SIG-M5 treated with dmso at 0.1 percent for 504 hours (cell line): Measurements from ENCODE around the gene PLEKHG4.
A peak's percentile ranks its signal among the peaks of the same experiment; 100 is the strongest.

Experiments
- DNase-seq: peaks from one replicate; lab custom pipeline; 2025; ENCODE audit not compliant: unreplicated experiment; lab: John Stamatoyannopoulos, UW

The PLEKHG4 gene, protein sequence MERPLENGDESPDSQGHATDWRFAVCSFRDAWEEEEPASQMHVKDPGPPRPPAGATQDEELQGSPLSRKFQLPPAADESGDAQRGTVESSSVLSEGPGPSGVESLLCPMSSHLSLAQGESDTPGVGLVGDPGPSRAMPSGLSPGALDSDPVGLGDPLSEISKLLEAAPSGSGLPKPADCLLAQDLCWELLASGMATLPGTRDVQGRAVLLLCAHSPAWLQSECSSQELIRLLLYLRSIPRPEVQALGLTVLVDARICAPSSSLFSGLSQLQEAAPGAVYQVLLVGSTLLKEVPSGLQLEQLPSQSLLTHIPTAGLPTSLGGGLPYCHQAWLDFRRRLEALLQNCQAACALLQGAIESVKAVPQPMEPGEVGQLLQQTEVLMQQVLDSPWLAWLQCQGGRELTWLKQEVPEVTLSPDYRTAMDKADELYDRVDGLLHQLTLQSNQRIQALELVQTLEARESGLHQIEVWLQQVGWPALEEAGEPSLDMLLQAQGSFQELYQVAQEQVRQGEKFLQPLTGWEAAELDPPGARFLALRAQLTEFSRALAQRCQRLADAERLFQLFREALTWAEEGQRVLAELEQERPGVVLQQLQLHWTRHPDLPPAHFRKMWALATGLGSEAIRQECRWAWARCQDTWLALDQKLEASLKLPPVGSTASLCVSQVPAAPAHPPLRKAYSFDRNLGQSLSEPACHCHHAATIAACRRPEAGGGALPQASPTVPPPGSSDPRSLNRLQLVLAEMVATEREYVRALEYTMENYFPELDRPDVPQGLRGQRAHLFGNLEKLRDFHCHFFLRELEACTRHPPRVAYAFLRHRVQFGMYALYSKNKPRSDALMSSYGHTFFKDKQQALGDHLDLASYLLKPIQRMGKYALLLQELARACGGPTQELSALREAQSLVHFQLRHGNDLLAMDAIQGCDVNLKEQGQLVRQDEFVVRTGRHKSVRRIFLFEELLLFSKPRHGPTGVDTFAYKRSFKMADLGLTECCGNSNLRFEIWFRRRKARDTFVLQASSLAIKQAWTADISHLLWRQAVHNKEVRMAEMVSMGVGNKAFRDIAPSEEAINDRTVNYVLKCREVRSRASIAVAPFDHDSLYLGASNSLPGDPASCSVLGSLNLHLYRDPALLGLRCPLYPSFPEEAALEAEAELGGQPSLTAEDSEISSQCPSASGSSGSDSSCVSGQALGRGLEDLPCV

GRCh38 chr16:67279296-67280089 is at the start of gene PLEKHG4:
Gene PLEKHG4, plus strand, starts transcription at chr16:67279532. Its CDS starts 513 bp downstream, at chr16:67280045.
- DNase-seq, result peak; percentile 61

DNA sequence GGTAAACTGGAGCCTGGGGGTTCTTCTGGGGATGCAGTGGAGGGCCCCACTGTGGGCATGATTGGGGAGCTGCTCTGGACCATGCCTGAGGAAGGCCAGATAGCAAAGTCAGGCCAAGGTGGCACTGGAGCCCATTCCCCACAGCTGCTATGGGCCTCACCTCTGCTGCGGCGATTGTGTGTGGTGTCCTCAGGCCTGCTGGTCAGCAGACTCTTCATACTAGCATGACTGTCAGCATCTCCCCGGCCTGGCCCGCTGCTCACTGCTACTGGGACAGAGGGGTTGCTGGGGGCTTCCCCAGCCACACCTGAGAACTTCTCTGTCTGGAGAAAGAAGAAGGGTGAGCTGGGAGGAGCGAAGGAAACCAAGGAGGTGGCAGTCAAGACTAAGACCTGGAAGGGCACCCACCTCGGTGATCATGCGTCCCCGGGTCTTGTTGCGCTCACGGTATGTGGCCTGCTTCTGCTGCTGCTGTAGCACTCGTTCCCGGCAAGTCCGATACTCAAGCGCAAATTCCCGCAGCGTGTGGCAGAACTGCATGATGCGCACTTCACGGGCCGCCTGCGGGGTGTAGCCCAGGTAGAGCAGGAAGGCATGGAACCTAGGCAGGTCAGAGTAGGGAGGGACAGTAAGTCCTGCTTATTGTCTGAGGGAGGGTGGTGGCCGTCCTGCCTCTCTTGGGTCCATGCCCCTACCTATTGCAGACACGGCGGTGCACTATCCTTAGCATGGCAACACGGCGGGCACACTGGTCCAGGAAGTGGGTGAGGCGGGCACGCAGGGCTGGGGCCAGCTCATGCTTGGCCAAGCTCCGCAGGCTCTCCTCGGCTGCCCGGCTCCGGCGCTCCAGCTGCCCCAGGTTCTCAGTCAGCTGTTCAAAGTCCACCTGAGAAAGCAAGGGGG is 49.2 kb upstream of the PLEKHG4 start:
- no peak for DNase-seq

DNA sequence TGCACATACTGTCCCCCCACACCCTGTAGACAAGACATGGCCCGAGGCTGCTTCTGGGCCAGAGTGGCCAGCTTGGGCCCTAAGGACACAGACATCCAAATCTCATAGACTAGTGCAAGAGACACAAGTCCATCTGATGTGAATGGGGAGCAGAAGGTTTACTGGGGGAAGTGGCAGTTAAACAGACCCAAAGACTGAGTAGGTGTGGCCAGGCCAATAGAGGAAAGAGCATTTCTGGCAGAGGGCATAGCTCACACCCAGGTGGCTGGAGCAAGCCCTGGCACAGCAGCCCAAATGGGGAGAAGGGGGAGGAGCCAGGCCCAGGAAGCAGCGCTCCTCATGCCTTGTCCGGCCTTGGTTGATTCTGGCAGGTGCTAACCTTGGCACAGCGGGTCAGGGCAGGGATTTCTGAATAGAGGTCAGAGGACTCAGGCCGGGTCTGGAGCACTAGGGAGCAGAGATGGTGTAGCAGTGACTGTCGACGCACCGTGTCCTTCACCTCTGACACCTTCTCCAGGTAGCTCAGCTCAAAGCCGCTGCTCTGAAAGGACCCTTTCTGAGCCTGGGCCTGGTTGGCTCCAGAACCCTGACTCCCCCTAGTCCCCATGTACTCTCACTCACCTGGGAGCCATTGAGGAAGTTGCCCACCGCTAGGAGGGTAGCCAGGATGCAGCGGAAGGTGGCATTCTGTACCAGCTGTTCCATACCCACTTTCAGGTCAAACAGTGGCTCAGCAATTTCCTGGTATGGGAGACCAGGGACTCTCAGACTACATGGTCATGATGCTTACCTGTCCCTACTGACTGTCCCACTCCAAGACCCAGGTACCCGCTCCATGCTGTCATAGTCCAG is 48.3 kb upstream of the PLEKHG4 start:
- DNase-seq, result no peak

GRCh38 chr16:67233596-67233995 is 45.7 kb upstream of the PLEKHG4 start:
- DNase-seq, result no peak

GRCh38 chr16:67234180-67234597 is 45.1 kb upstream of the PLEKHG4 start:
- no peak for DNase-seq

GRCh38 chr16:67235816-67236562 is 43.3 kb upstream of the PLEKHG4 start:
- peak; percentile 35 for DNase-seq

GRCh38 chr16:67236563-67237395 is 42.6 kb upstream of the PLEKHG4 start:
- peak; percentile 45 for DNase-seq

GRCh38 chr16:67237396-67238277 is 41.7 kb upstream of the PLEKHG4 start:
- no peak for DNase-seq

GRCh38 chr16:67238278-67238575 is 41.1 kb upstream of the PLEKHG4 start:
- DNase-seq, result no peak

GRCh38 chr16:67238806-67239470 is 40.4 kb upstream of the PLEKHG4 start:
- DNase-seq, result no peak

GRCh38 chr16:67240506-67240905 is 38.8 kb upstream of the PLEKHG4 start:
- DNase-seq, result no peak

DNA sequence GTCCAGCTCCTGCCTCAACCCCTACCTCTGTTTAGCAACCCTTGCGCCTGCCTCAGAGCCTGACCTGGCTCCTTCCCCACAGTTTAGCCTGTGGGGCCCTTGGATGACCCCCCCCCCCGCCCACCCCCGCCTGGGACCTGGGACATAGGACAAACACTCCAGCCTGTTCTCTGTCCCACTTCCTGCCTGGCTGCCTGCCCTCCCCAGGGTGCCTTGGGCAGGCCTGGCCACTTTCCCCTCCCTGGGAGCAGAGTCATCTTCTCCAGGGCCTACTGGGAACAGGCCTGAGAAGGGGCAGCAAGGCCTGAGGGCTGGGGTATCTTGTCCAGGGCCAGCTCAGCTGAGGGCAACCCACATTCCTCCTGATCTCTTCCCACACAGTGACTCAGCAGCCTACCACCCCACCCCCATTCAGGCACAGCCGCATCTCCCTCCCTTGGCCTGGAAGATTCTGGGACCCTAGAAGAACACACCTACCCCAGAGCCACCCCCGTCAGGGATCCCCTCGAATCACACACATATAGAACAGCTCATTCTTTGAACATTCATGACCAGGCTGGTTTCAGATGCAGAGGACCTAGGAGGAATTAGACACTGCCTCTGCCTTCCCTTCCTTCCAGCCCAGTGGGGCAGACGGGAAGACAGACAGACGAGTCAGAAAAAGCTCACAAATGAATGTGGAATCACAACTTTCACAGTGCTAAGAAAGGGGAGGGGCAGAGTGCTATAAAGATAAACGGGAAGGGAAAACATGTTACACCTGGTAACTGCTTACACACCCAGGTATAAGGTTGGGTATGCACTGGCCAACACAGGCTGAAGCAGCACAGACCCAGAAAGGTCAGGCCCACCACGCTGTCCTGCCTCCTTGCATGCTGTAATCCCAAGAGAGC is 38.1 kb upstream of the PLEKHG4 start:
- no peak for DNase-seq

GRCh38 chr16:67242138-67242730 is 37.1 kb upstream of the PLEKHG4 start:
- no peak for DNase-seq

- DNase-seq, result no peak
Measured at GRCh38 chr16:67243481-67243880, 35.9 kb upstream of the PLEKHG4 start.
